RWPE2 (cell line): Measurements from ENCODE around the gene LCN12.
A peak's percentile ranks its signal among the peaks of the same experiment; 100 is the strongest.

Source experiments
- ATAC-seq: fragments of 200-7000 bp; cut with Tn5 transposase; 3 replicates; pipeline ENCODE4 v1.9.1; 2021; ENCODE audit warnings: low read depth
- DNase-seq: peaks from one replicate; pipeline ENCODE4 v3.0.0-alpha.2; 2020; ENCODE audit warnings: low spot score
- H3K27ac ChIP-seq: fragments of 450-650 bp; 2 replicates; pipeline ENCODE4 v1.5.1; 2017; ENCODE audit warnings: mild to moderate bottlenecking; ENCODE audit not compliant: poor library complexity, severe bottlenecking
- H3K27me3 ChIP-seq: fragments of 250-450 bp; sonication (Bioruptor Pico); 2 replicates; pipeline ENCODE4 v1.5.1; 2021; ENCODE audit warnings: mild to moderate bottlenecking, moderate library complexity; ENCODE audit not compliant: insufficient read depth, poor library complexity, severe bottlenecking
- H3K36me3 ChIP-seq: fragments of 250-450 bp; sonication (Bioruptor Pico); 2 replicates; pipeline ENCODE4 v1.5.1; 2020; ENCODE audit warnings: low read depth, mild to moderate bottlenecking, moderate library complexity
- H3K4me1 ChIP-seq: fragments of 250-450 bp; sonication (Bioruptor Pico); 2 replicates; pipeline ENCODE4 v1.5.1; 2021; ENCODE audit warnings: mild to moderate bottlenecking, moderate library complexity; ENCODE audit not compliant: insufficient read depth, poor library complexity, severe bottlenecking
- H3K4me3 ChIP-seq: fragments of 250-450 bp; sonication (Bioruptor Pico); 2 replicates; pipeline ENCODE4 v1.5.1; 2021; ENCODE audit warnings: mild to moderate bottlenecking, moderate library complexity; ENCODE audit not compliant: severe bottlenecking
- H3K9me3 ChIP-seq: fragments of 250-450 bp; sonication (Bioruptor Pico); 2 replicates; pipeline ENCODE4 v1.5.1; 2021; ENCODE audit warnings: mild to moderate bottlenecking, moderate library complexity; ENCODE audit not compliant: severe bottlenecking
- TF ChIP-seq, protein P1 (sequence below): fragments of 450-650 bp; IDR thresholded peaks from one replicate; pipeline ENCODE4 v1.5.1; 2017; ENCODE audit warnings: mild to moderate bottlenecking, moderate library complexity; ENCODE audit not compliant: poor library complexity, severe bottlenecking

Gene LCN12

GRCh38 chr9:136994180-136994887 is 42.3 kb downstream of the LCN12 start:
- H3K36me3 ChIP-seq = peaks cover 4% of the 10 kb centered on the region; the same call in 1 of the 2 replicates
- no peaks in the 10 kb centered on the region for H3K9me3 ChIP-seq
- no peak overlapping the region for H3K4me3 ChIP-seq
- H3K4me1 ChIP-seq = peaks cover 14% of the 10 kb centered on the region
- TF ChIP-seq, protein P1, sequence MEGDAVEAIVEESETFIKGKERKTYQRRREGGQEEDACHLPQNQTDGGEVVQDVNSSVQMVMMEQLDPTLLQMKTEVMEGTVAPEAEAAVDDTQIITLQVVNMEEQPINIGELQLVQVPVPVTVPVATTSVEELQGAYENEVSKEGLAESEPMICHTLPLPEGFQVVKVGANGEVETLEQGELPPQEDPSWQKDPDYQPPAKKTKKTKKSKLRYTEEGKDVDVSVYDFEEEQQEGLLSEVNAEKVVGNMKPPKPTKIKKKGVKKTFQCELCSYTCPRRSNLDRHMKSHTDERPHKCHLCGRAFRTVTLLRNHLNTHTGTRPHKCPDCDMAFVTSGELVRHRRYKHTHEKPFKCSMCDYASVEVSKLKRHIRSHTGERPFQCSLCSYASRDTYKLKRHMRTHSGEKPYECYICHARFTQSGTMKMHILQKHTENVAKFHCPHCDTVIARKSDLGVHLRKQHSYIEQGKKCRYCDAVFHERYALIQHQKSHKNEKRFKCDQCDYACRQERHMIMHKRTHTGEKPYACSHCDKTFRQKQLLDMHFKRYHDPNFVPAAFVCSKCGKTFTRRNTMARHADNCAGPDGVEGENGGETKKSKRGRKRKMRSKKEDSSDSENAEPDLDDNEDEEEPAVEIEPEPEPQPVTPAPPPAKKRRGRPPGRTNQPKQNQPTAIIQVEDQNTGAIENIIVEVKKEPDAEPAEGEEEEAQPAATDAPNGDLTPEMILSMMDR = no peak
- ATAC-seq = no peak
- no peaks in the 10 kb centered on the region for H3K27me3 ChIP-seq
- no peak for DNase-seq
- H3K27ac ChIP-seq = peak overlapping the region; percentile 49

GRCh38 chr9:136994888-136995230 is 42.8 kb downstream of the LCN12 start:
- Histone ChIP-seq H3K36me3 (peaks cover 4% of the 10 kb centered on the region; the same call in 1 of the 2 replicates), H3K27me3 (no peaks in the 10 kb centered on the region), H3K4me1 (peaks cover 16% of the 10 kb centered on the region), H3K9me3 (no peaks in the 10 kb centered on the region), H3K4me3 (no peak overlapping the region), H3K27ac (no peak overlapping the region)
- ATAC-seq (no peak), DNase-seq (no peak)
- TF ChIP-seq, protein P1 = no peak

- Histone ChIP-seq H3K27me3 (no peaks in the 10 kb centered on the region), H3K9me3 (no peaks in the 10 kb centered on the region), H3K4me1 (peaks cover 21% of the 10 kb centered on the region), H3K27ac (no peak overlapping the region), H3K4me3 (no peak overlapping the region), H3K36me3 (peaks cover 4% of the 10 kb centered on the region; the same call in 1 of the 2 replicates)
- DNase-seq (no peak), ATAC-seq (no peak)
- TF ChIP-seq, protein P1 = no peak
Measured at GRCh38 chr9:136995362-136995761, 43.3 kb downstream of the LCN12 start.

- Histone ChIP-seq H3K9me3 (no peaks in the 10 kb centered on the region), H3K4me3 (peak overlapping the region; percentile 17), H3K4me1 (peaks cover 22% of the 10 kb centered on the region), H3K27ac (peak overlapping the region; percentile 55), H3K27me3 (no peaks in the 10 kb centered on the region), H3K36me3 (peaks cover 4% of the 10 kb centered on the region; the same call in 1 of the 2 replicates)
- ATAC-seq (no peak), DNase-seq (no peak)
- TF ChIP-seq, protein P1 = no peak
Measured at GRCh38 chr9:136995772-136996311, 43.8 kb downstream of the LCN12 start.
